Subcutaneous adipose tissue (tissue), 4 donors: Measurements from ENCODE around the gene TTLL11. TPM values are rescaled to one million over a fixed set of nuclear protein-coding genes. Genes with fewer than 3 reads are reported as not detected.

ENCODE experiments used
- total RNA-seq, 4 donors: library from RNA; depleted of rRNA; stranded (reverse); fragments of >200 nt; gene quantifications; one replicate each; pipeline ENCODE4 v1.1.0, GENCODE V29; 2016
- TF ChIP-seq, protein P1 (sequence below): fragments of 450-650 bp; IDR thresholded peaks from one replicate; pipeline ENCODE4 v1.5.1; 2016; ENCODE audit warnings: low read depth, mild to moderate bottlenecking, control low read depth, antibody characterized with exemption, moderate library complexity

TTLL11 gene
- total RNA-seq, 4 donors from 2014 or later = 4.4 to 8.7 (median 6.4) TPM

DNA sequence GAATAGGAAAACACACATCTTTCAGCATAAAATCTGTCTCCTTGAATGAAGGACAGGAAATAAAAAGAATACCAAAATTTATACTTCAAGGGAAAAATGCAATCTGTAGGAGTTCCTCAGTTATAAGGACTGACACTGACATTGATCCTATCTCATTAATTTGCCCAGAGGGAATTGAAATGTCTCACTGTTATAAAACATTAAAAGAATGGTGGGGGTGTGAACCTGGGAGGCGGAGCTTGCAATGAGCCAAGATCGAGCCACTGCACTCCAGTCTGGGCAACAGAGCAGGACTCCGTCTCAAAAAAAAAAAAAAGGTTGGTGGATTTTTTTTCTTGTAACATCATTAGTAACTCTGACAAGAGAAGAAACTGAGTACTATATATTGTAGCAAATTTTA lies 60.8 kb downstream of the TTLL11 start:
- TF ChIP-seq, protein P1, sequence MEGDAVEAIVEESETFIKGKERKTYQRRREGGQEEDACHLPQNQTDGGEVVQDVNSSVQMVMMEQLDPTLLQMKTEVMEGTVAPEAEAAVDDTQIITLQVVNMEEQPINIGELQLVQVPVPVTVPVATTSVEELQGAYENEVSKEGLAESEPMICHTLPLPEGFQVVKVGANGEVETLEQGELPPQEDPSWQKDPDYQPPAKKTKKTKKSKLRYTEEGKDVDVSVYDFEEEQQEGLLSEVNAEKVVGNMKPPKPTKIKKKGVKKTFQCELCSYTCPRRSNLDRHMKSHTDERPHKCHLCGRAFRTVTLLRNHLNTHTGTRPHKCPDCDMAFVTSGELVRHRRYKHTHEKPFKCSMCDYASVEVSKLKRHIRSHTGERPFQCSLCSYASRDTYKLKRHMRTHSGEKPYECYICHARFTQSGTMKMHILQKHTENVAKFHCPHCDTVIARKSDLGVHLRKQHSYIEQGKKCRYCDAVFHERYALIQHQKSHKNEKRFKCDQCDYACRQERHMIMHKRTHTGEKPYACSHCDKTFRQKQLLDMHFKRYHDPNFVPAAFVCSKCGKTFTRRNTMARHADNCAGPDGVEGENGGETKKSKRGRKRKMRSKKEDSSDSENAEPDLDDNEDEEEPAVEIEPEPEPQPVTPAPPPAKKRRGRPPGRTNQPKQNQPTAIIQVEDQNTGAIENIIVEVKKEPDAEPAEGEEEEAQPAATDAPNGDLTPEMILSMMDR = no peak

DNA sequence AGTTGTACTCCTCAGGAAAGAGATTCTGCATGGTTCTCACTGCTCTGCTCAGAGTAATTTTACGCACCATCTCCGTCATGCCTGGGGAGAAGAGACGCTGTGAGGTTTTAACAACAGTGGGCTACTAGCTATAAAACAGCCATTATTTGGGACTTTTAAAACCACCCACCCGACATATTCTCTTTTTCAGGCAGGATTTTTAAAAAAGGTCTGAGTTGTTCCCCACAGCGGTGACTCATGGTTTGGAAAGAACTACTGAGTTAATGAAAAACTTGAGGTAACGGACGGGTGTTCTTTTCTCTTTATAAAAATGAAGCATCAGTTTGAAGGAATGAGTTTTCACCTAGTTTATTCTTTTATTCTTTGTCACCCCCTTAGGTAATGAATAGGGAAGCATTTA lies 61.3 kb downstream of the TTLL11 start:
- TF ChIP-seq, protein P1 = no peak

DNA sequence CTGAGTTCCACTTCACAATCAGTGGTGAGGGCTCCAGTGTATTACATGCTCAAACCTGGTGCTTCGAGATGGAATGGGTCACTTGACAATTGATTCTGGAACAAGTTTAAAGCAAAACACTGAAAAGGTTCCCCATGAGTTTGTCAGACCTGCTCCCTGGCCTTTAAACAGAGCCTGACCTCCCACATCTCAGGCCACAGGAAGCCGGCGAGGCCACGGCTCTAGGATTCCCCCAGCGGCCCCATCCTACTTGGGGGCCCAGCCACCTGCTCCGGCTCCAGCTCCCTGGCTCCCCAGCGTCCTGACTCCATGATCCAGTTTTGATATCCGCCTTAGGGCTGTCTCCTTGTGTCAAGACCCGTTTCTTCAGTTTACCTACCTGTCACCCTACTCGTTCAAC lies 62.0 kb downstream of the TTLL11 start:
- TF ChIP-seq, protein P1 = no peak

- TF ChIP-seq, protein P1 = no peak
These were observed 62.8 kb downstream of the TTLL11 start for GRCh38 chr9:122030357-122030756.

- TF ChIP-seq, protein P1 = no peak
These were observed 63.2 kb downstream of the TTLL11 start for GRCh38 chr9:122029898-122030297.

DNA sequence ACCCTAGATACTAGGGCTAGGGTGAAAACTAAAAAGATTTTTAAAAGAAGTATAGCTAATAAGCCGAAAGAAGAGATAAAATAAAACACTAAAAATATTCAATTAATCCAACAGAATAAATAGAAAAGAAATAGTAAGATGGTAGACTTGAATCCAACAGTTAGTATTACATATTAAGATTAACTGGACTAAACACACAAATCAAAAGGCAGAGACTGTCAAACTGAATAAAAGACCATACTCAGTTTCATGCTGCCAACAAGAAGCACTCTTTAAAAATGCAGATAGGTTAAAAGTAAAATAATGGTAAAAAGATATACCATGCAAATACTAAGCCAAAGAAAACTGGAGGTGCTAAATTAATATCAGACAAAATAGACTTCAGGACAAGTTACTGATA lies 65.0 kb downstream of the TTLL11 start:
- TF ChIP-seq, protein P1 = no peak

DNA sequence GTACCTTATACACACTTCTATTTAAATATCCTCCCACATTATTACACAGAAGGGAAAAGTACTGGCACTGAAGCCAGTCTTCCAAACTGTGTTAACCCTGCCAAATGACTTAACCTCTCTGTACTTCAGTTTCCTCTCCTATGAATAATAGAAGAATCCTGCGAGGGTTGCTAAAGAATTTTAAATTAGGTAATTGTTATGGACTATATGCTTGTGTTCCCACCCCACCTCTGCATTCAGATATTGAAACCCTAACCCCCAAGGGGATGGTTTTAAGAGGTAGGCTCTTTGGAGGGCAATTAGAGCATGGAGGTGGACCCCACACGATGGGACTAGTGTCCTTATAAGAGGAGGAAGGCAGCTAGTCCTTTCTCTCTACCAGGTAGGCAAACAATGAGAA lies 72.7 kb downstream of the TTLL11 start:
- TF ChIP-seq, protein P1 = no peak

DNA sequence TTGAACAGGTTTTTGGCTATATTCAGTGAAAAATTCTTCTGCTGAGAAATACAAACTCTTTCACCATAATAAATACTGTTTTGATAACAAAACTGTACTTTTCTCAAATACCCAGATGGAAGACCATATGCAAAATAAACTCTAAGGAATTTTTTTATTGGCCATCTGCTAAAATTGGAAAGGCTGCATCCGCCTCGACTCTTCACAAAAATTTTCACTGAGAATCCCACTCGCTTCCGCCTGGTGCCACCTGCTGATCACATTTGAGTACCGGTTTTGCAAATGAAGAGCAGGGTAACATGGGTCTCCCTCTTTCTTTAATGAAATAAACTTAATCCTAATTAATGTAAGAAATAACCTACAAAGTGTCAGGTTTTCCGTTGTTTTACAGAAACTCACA lies 76.4 kb downstream of the TTLL11 start:
- TF ChIP-seq, protein P1 = no peak
